HG02840 (cell line): ENCODE results near the gene DCAF15.
"Not testable (repeated sequence)": the region's sequence is repeated elsewhere in the genome, so short reads cannot be mapped to it uniquely, and the experiment has no call there.

Source experiments
- ATAC-seq: cut with Tn5 transposase; IDR thresholded peaks from one replicate; pipeline ENCODE4 v1.9.1; 2021; ENCODE audit warnings: mild to moderate bottlenecking, moderate library complexity, moderate number of reproducible peaks; ENCODE audit not compliant: unreplicated experiment, low FRiP score

DCAF15 gene, protein sequence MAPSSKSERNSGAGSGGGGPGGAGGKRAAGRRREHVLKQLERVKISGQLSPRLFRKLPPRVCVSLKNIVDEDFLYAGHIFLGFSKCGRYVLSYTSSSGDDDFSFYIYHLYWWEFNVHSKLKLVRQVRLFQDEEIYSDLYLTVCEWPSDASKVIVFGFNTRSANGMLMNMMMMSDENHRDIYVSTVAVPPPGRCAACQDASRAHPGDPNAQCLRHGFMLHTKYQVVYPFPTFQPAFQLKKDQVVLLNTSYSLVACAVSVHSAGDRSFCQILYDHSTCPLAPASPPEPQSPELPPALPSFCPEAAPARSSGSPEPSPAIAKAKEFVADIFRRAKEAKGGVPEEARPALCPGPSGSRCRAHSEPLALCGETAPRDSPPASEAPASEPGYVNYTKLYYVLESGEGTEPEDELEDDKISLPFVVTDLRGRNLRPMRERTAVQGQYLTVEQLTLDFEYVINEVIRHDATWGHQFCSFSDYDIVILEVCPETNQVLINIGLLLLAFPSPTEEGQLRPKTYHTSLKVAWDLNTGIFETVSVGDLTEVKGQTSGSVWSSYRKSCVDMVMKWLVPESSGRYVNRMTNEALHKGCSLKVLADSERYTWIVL

DNA sequence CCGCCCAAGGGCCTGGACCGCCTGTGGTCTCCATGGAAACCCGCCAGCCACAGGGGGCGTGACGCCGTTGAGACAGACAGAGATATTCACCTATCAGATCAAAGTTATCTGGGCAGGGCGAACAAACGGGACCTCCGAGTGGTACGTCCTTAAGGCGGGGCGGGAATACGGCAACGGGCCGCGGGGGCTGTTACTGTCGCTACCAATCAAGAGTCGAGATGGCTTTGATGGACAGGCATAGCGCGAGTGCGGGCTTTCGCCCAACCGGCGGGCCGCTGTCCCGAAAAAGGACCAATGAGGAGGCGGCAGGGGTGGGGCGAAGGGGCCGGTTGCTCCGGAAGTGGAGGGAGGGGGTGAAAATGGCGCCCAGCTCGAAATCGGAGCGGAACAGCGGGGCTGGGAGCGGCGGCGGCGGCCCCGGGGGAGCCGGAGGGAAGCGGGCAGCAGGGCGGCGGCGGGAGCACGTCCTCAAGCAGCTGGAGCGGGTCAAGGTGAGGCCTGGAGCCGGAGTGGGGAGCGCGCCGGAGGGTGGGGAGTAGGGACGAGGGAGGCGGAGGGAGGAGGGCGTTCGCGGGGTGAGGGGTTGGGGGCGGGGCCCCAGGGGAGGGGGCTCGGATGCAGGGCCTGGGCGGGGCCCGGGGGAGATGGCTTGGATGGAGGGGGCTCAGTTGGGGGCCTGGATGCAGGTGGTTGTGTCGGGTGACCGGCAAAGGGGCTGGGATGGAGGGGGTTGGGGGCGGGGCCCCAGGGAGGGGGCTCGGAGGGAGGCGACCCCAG is at the start of gene DCAF15:
Gene DCAF15, plus strand, starts transcription at position 356 of the 777 bp plus-strand sequence. Its CDS starts 4 bp downstream, at position 360.
- peak; percentile 96 for ATAC-seq

DNA sequence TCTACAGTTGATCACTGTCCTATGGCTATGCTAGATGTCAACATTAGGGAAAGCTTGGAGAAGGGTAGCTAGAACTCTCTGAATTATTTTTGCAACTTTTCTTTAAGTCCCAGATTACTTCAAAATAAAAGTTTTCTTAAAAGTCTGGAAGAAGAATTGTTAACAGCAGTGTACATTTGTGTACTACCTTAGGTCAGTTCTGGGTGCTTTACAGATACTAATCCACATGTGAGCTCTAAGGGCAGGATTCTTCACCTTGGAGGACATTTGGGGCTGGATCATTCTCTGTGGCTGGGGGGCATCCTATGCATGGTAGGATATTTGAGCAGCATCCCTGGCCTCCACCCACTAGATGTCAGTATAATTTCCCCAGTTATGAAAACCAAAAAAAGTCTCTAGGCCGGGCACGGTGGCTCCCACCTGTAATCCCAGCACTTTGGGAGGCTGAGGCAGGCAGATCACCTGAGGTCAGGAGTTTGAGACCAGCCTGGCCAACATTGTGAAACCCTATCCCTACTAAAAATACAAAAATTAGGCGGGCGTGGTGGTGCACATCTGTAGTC is 49.2 kb upstream of the DCAF15 start:
- no peak for ATAC-seq

DNA sequence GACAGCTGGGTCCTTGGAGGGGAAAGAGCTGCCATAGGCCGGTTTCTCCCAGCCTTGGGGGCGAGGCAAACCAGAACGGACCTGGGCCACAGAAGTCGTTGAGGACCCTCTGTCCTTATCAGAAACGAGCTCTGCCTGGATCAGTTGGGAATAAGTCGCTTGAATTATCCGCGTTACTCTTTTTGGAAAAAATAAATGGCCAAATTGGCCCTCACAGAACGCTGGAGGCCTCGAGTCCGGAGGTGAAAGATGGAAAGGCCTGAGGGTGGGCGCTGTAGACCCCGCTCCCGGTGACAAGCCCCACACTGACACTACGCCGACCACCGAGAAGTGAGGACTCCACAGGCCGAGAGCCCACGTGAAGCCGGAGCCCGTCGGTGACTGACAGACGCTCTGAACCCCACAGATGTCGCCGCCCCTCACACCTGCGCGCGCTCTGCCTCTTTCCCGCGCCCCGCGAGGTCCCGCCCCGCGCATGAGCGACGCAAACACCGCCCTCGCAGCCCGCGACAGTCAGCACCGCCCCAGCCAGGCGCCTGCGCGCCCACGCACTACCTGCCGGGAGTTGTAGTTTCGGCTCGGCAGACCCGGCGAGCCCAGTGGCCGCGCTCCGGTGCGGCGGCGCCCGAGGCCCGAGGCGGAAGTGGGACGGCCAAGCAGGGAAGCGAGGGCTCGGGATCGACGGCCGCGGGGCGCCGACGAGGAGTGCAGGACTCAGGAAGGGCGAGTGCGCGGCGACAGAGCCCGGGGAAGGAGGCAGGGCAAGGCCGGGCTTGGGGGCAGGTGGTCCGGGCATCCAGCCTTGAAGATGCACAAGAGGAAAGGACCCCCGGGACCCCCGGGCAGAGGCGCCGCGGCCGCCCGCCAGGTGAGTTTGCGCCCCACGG is 46.4 kb upstream of the DCAF15 start, which contains the start of the genes BRME1 and CC2D1A:
Gene BRME1, minus strand, starts transcription at position 484 of the 887 bp plus-strand sequence. CDS start 1,225 bp downstream, outside the sequence.
Gene CC2D1A, plus strand, starts transcription at position 568 of the 887 bp plus-strand sequence. Its CDS starts 241 bp downstream, at position 809.
- peak; percentile 85 for ATAC-seq

DNA sequence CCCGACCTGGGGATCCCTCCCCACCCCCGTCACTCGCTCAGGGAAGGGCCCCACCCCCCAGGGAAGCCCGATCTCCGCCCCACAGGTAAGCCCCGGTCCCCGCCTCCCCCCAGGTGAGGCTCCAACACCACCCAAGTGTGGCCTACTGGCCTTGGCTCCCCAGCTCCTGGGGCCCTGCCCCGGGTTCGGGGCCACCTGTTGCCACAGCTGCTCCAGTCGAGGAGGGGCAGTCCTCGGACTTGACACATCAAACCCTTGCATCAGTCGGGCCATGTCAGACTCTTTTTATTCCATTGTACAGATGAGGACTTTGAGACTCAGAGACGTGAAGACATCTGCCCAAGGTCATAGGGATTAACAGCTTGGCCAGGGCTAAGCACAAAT is 45.8 kb upstream of the DCAF15 start:
- ATAC-seq, result peak; percentile 23

DNA sequence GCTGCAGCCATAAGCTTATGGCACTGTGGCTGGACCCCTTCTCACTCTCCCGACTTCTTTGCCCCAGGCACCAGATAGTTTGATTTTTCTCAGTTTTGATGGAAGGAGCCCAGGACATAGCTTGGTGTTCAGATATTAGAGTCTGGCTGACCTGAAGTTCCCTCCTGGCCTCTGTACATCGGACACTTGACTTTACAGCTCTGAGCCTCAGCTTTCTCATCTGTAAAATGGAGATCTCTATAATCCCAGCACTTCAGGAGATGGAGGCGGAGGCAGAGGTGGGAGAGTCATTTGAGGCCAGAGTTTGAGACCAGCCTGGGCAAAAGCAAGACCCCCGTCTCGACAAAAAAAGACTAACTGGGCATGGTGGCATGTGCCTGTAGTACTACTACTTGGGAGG is 45.4 kb upstream of the DCAF15 start:
- ATAC-seq, result no peak

DNA sequence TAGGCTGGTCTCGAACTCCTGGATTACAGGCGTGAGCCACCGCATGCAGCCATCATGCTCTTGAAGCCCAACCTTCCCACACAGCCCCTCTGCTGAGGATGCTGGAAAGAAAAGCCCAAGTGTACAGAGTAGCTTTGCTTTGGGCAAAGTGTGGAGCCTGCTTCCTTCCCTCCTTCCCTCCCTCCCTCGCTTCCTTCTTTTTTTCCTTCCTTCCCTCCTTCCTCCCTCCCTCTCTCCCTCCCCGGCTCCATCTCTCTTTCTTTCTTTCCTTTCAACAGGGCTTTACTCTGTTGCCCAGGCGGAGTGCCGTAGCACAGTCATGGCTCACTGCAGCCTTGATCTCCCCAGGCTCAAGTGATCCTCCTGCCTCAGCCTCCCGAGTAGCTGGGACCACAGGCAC is 43.6 kb upstream of the DCAF15 start:
- no peak for ATAC-seq

DNA sequence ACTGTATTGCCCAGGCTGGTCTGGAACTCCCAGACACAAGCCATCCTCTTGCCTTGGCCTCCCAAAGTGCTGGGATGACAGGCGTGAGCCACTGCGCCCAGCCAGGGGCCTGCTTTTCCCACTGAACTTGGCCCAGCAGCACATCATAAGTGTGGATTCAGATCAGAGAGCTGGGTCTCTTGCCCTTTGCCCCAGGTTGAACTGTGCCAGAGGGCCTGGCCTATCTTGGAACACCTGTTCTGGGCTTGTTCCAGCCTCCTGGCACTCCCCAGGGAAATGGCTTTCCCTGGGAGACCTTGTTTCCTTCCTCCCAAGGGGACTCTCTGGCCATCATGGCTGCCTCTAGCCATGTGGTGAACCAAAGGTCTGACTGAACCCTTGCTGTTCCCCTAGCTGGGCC is 42.9 kb upstream of the DCAF15 start:
- ATAC-seq, result no peak

DNA sequence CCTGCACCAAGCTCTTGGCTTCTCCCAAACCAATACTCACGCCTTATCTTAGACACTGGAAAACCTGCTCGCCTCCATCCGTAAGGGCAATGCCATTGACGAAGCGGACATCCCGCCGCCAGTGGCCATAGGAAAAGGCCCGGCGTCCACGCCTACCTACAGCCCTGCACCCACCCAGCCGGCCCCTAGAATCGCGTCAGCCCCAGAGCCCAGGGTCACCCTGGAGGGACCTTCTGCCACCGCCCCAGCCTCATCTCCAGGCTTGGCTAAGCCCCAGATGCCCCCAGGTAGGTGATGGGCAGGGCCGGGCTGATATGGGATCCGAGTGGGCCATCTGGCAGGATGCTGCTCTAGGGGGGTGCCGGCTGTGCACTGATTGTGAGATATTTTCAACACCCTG is 39.0 kb upstream of the DCAF15 start:
- no peak for ATAC-seq

DNA sequence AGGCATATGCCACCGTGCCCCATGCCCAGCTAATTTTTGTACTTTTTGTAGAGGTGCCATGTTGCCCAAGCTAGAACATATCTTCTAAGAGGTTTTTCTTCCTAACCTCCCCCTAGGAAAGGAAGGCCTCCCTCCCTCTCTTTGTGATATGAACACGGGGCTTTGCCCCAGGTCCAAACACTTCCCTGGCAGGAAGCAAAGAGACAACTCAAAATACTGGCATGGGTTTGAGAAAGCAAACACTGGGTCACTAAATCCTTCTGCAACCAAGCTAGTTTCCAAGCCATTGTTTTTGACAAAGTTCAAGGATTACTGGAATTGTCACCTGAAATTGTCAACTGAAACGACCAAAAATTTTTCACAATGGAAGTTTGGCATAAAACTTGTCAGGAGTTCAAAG is 37.5 kb upstream of the DCAF15 start:
- no peak for ATAC-seq

DNA sequence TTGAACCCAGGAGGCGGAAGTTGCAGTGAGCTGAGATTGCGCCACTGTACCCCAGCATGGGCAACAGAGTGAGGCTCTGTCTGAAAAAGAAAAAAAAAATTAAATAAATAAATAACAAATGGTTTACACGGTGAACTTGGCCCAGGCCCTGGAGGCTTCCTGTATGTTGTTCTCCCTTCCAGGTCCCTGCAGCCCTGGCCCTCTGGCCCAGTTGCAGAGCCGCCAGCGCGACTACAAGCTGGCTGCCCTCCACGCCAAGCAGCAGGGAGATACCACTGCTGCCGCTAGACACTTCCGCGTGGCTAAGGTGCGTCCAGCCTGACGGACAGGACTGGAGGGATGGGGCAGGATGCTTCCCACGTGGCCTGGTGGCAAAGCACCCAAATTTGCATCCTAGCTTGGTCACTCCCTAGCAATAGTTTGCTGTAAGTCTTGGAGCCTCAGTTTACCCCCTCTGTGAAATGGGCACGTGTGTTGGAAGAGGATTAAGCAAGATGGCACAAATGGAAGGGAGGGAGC is 34.4 kb upstream of the DCAF15 start:
- no peak for ATAC-seq

DNA sequence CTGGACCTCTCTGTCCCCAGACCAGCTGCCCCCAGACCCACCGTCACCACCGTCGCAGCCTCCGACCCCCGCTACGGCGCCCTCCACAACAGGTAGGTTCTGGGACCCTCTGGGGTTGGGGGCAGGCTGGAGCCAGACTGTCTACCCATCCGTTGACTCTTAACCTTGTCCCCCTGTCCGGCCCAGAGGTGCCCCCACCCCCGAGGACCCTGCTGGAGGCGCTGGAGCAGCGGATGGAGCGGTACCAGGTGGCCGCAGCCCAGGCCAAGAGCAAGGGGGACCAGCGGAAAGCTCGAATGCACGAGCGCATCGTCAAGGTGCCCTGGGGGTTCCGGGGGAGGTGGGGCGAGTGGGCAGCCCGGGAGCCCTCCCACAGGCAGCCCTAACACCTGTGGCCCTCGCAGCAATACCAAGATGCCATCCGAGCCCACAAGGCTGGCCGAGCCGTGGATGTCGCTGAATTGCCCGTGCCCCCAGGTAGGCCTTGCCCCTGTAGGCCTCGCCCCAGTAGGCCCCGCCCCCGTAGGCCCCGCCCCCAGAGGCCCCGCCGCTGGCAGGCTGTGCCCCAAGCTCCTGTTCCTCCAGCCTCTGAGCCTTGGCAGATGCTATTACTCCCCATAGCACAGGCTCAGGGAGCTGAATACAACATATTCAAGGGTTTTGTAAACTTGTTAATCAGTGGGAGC is 33.4 kb upstream of the DCAF15 start:
- ATAC-seq, result no peak

DNA sequence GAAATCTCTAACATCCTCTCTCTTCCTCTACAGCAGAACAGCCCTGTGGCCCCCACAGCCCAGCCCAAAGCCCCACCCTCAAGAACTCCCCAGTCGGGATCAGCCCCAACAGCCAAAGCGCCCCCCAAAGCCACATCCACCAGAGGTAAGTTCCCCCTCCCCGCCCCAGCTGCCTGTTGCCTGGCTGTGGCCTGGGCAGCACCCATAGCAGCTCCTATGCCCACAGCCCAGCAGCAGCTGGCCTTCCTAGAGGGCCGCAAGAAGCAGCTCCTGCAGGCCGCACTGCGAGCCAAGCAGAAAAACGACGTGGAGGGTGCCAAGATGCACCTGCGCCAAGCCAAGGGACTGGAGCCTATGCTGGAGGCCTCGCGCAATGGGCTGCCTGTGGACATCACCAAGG is 31.8 kb upstream of the DCAF15 start:
- no peak for ATAC-seq

DNA sequence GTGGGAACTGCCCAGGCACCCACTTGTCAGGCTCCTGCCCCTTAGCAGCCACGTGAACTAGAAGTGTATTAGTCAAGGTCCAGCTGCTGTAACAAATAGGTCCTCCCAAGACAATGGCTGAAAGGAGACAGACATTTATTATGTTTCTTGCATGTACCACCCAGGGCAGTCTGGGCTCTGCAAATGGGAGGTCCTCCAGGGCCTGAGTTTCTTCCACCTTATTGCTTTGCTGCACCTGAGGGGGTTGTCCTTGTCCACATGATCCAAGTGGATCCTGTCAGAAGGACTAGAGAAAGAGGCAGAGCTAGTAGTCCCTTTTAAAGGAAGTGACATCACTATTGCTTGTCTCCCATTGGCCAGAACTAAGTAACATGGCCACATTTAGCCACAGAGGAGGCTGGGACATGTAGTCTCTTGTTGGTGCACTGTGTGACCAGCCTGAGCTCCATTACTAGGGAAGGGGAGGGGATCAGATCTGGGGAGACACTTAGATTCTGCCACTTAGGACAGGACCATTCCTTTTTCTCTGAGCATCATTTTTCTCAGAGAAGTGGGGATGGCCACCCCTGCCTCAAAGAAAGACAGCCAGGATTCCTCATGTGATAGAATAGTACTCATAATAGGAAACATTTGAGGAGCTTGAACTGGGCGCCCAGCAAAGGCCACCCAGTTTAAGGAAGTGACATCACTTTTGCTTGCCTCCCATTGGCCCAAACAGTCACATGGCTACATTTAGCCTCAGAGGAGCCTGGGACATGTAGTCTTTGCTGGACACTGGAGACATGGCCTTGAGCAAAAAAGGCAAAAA is 31.2 kb upstream of the DCAF15 start:
- no peak for ATAC-seq

DNA sequence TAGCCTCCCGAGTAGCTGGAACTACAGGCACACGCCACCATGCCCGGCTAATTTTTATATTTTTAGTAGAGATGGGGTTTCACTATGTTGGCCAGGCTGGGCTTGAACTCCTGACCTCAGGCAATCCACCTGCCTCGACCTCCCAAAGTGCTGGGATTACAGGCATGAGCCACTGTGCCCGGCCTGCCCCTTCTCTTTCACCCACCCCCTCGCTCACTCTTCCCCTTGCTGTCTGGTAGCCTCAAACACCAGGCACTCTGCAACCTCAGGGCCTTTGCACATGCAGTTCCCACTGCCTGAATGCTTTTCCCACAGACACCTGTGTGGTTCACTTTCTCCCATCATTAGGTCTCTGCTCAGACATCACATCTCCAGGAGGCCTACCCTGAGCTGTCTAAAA is 30.2 kb upstream of the DCAF15 start:
- ATAC-seq, result not testable (repeated sequence)

DNA sequence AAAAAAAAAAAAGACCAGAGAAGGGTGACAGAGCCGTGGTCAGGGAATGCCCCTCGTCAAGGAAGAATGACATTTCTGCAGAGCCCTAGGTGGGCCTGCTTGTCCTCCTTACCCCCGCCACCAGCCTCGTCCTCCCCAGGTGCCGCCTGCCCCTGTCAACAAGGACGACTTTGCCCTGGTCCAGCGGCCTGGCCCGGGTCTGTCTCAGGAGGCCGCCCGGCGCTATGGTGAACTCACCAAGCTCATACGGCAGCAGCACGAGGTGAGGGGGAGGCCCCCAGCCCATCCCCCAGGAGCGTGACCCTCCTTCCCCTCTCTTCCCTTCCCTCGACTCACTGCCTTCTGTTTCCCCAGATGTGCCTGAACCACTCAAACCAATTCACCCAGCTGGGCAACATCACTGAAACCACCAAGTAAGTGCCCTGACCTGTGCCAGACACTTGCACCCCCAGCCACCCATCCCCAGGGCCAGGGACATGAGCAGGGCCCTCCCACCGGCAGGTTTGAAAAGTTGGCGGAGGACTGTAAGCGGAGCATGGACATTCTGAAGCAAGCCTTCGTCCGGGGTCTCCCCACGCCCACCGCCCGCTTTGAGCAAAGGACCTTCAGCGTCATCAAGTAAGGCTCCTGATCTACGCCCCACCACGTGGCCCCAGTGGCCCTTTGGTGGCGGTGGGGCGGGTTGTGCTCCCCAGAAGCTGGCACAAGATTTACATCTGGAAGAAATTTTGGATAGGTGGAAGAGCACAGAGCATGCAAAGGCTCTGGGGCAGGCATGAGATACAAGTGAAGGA is 28.9 kb upstream of the DCAF15 start:
- ATAC-seq, result no peak

DNA sequence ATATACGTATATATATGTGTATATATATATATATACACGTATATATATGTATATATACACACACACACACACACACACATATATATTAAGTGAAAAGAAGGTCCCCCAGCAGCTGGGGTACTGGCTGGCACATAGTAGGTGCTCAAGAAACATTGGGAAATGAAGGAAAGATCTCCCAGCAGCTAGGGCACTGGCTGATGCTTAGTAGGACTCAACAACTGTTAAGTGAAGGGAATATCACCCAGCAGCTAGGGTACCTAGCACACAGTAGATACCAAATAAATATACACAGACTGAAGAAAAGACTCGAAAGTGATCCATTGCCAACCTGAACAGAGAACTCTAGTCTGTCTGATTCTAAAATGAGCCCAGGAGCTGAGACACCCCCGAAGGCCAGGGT is 26.3 kb upstream of the DCAF15 start:
- no peak for ATAC-seq

DNA sequence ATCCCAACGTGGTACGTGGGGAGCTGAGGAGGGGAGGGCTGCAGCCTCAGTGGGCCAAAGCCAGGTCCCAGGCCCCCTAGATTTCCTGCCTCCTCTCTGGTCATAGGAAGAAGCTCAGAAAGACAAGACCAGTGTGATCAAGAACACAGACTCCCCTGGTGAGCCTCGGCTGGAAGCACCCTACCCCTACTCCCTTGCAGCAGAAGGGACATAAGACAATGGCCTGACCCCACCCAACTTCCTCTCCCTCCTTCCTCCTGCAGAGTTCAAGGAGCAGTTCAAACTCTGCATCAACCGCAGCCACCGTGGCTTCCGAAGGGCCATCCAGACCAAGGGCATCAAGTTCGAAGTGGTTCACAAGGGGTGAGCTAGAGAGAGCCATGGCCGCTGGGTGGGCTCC is 25.6 kb upstream of the DCAF15 start:
- no peak for ATAC-seq
